WTC11 (cell line): ENCODE measurements around the gene BAIAP2. TPM values are rescaled to one million over a fixed set of nuclear protein-coding genes. Genes with fewer than 3 reads are reported as not detected.

Experiments
- ATAC-seq: fragments of 200-7000 bp; cut with Tn5 transposase; 2 replicates; pipeline ENCODE4 v1.10.0; 2021; ENCODE audit warnings: mild to moderate bottlenecking, moderate library complexity
- CTCF ChIA-PET: fragments of 300-600 bp; sonication (Branson Sonifier 250); formaldehyde crosslinking; loops from one replicate; lab custom pipeline; 2021; ENCODE audit warnings: antibody characterized with exemption; lab: Charles Lee
- POLR2A ChIA-PET: fragments of 350-600 bp; sonication (Branson Sonifier 250); formaldehyde crosslinking; loops from one replicate; lab custom pipeline; 2021; ENCODE audit warnings: antibody characterized with exemption; lab: Charles Lee
- DNase-seq: peaks from one replicate; pipeline ENCODE4 v3.0.0; 2021; ENCODE audit warnings: low spot score
- H3K27ac Mint-ChIP-seq: 2 replicates; pipeline ENCODE4 v1.8.0; 2021; ENCODE audit warnings: mixed read lengths
- H3K27me3 Mint-ChIP-seq: 2 replicates; pipeline ENCODE4 v1.8.0; 2021; ENCODE audit warnings: low read depth, mild to moderate bottlenecking, moderate library complexity, mixed read lengths
- H3K36me3 Mint-ChIP-seq: 2 replicates; pipeline ENCODE4 v1.8.0; 2021; ENCODE audit warnings: mixed read lengths
- H3K4me1 Mint-ChIP-seq: 2 replicates; pipeline ENCODE4 v1.8.0; 2022; ENCODE audit warnings: mixed read lengths
- H3K4me3 Mint-ChIP-seq: 2 replicates; pipeline ENCODE4 v1.8.0; 2021; ENCODE audit warnings: mild to moderate bottlenecking, moderate library complexity, mixed read lengths
- H3K9me3 Mint-ChIP-seq: 2 replicates; pipeline ENCODE4 v1.8.0; 2021; ENCODE audit warnings: mixed read lengths
- ATF1 ChIP-seq: sonication (generic); formaldehyde crosslinking; IDR thresholded peaks from 2 replicates; pipeline ENCODE4 v1.8.1; 2023; ENCODE audit warnings: mild to moderate bottlenecking, moderate library complexity, missing genetic modification reagents
- CBFB ChIP-seq: sonication (generic); formaldehyde crosslinking; IDR thresholded peaks from 2 replicates; pipeline ENCODE4 v1.8.1; 2022; ENCODE audit warnings: mild to moderate bottlenecking, low read depth, missing genetic modification reagents
- CTCF ChIP-seq: fragments of 200-600 bp; IDR thresholded peaks from 2 replicates; pipeline ENCODE4 v1.8.0; 2022; ENCODE audit warnings: antibody characterized with exemption
- ELF4 ChIP-seq: sonication (generic); formaldehyde crosslinking; IDR thresholded peaks from 2 replicates; pipeline ENCODE4 v1.8.1; 2022; ENCODE audit warnings: low read depth, mild to moderate bottlenecking, moderate library complexity, missing genetic modification reagents
- EMX1 ChIP-seq: fragments of 250-450 bp; sonication (Bioruptor Pico); IDR thresholded peaks from 2 replicates; pipeline ENCODE4 v1.8.0; 2021; ENCODE audit warnings: mild to moderate bottlenecking
- ETV6 ChIP-seq: sonication (generic); formaldehyde crosslinking; IDR thresholded peaks from 2 replicates; pipeline ENCODE4 v1.8.1; 2022; ENCODE audit warnings: mild to moderate bottlenecking, missing genetic modification reagents
- FOXK1 ChIP-seq: sonication (generic); formaldehyde crosslinking; IDR thresholded peaks from 2 replicates; pipeline ENCODE4 v1.8.0; 2022; ENCODE audit warnings: mild to moderate bottlenecking, moderate library complexity, missing genetic modification reagents
- HMGA2 ChIP-seq: fragments of 250-450 bp; sonication (Bioruptor Pico); IDR thresholded peaks from 2 replicates; pipeline ENCODE4 v1.4.0; 2021; ENCODE audit warnings: mild to moderate bottlenecking, moderate library complexity
- IRF2 ChIP-seq: sonication (generic); formaldehyde crosslinking; IDR thresholded peaks from 2 replicates; pipeline ENCODE4 v1.8.0; 2022; ENCODE audit warnings: low read depth, missing genetic modification reagents, borderline replicate concordance
- MAX ChIP-seq: sonication (generic); formaldehyde crosslinking; IDR thresholded peaks from 2 replicates; pipeline ENCODE4 v1.8.0; 2022; ENCODE audit warnings: mild to moderate bottlenecking, missing genetic modification reagents
- MXD4 ChIP-seq: fragments of 250-450 bp; sonication (Bioruptor Pico); IDR thresholded peaks from 2 replicates; pipeline ENCODE4 v1.8.0; 2021; ENCODE audit warnings: mild to moderate bottlenecking, moderate library complexity, borderline replicate concordance
- NFE2L1 ChIP-seq: sonication (generic); formaldehyde crosslinking; IDR thresholded peaks from 2 replicates; pipeline ENCODE4 v1.8.1; 2023; ENCODE audit warnings: missing genetic modification reagents
- NR3C1 ChIP-seq: sonication (generic); formaldehyde crosslinking; conservative IDR thresholded peaks from 2 replicates; pipeline ENCODE4 v1.8.1; 2023; ENCODE audit warnings: low read depth, mild to moderate bottlenecking, missing genetic modification reagents
- PRRX2 ChIP-seq: fragments of 250-450 bp; sonication (Bioruptor Pico); IDR thresholded peaks from 2 replicates; pipeline ENCODE4 v1.8.0; 2021; ENCODE audit warnings: mild to moderate bottlenecking
- RORB ChIP-seq: fragments of 250-450 bp; sonication (Bioruptor Pico); IDR thresholded peaks from 2 replicates; pipeline ENCODE4 v1.9.0; 2021; ENCODE audit warnings: mild to moderate bottlenecking
- SMAD3 ChIP-seq: sonication (generic); formaldehyde crosslinking; IDR thresholded peaks from 2 replicates; pipeline ENCODE4 v1.8.0; 2022; ENCODE audit warnings: missing genetic modification reagents, mild to moderate bottlenecking, borderline replicate concordance
- SOX15 ChIP-seq: fragments of 250-450 bp; sonication (Bioruptor Pico); IDR thresholded peaks from 2 replicates; pipeline ENCODE4 v1.9.0; 2021; ENCODE audit warnings: mild to moderate bottlenecking
- SP1 ChIP-seq: sonication (generic); formaldehyde crosslinking; conservative IDR thresholded peaks from 2 replicates; pipeline ENCODE4 v1.8.1; 2022; ENCODE audit warnings: missing genetic modification reagents
- TEAD4 ChIP-seq: sonication (generic); formaldehyde crosslinking; IDR thresholded peaks from 2 replicates; pipeline ENCODE4 v1.8.0; 2022; ENCODE audit warnings: mild to moderate bottlenecking, missing genetic modification reagents
- ZMAT4 ChIP-seq: fragments of 250-450 bp; sonication (Bioruptor Pico); IDR thresholded peaks from 2 replicates; pipeline ENCODE4 v1.9.0; 2021; ENCODE audit warnings: mild to moderate bottlenecking
- ZNF138 ChIP-seq: sonication (generic); formaldehyde crosslinking; conservative IDR thresholded peaks from 2 replicates; pipeline ENCODE4 v1.8.1; 2022; ENCODE audit warnings: mild to moderate bottlenecking, moderate library complexity, missing genetic modification reagents
- ZNF425 ChIP-seq: fragments of 250-450 bp; sonication (Bioruptor Pico); conservative IDR thresholded peaks from 2 replicates; pipeline ENCODE4 v1.9.0; 2021; ENCODE audit warnings: mild to moderate bottlenecking
- total RNA-seq: library from RNA; stranded (reverse); gene quantifications from 3 replicates; pipeline ENCODE4 v1.2.3, GENCODE V29; 2021

The BAIAP2 gene
- total RNA-seq, 1 experiment from 2014 or later = 20.7 TPM

- CTCF ChIA-PET = interaction anchor here (0.9 to 1.7 kb wide), 7 partner anchors 20 to 99 kb away, joined by 3 to 6 read pairs (median 3); no protein-coding TSS in a partner anchor
- H3K36me3 Mint-ChIP-seq = no peaks in the 10 kb centered on the region
- peaks cover 4% of the 10 kb centered on the region; the same call in 1 of the 2 replicates for H3K4me1 Mint-ChIP-seq
- H3K4me3 Mint-ChIP-seq = no peak overlapping the region
- H3K9me3 Mint-ChIP-seq = no peaks in the 10 kb centered on the region
- DNase-seq = peak; percentile 42
- peak overlapping the region; percentile 85 for H3K27ac Mint-ChIP-seq
- TF ChIP-seq SOX15 (CRISPR knock-in tag) (no peak), NR3C1 (CRISPR knock-in tag) (no peak), ZNF425 (CRISPR knock-in tag) (no peak), SP1 (CRISPR knock-in tag) (no peak), SMAD3 (CRISPR knock-in tag) (no peak), ETV6 (CRISPR knock-in tag) (no peak), FOXK1 (no peak), EMX1 (CRISPR knock-in tag) (no peak), PRRX2 (no peak), CTCF (no peak), RORB (no peak), ATF1 (CRISPR knock-in tag) (no peak), ELF4 (CRISPR knock-in tag) (no peak), MAX (CRISPR knock-in tag) (no peak)
- TF ChIP-seq, all 79 proteins: peak for 0
- H3K27me3 Mint-ChIP-seq = no peaks in the 10 kb centered on the region
- POLR2A ChIA-PET = interaction anchor here (0.8 to 1.1 kb wide), 3 partner anchors 12 to 40 kb away, joined by 3 read pairs; no protein-coding TSS in a partner anchor
- ATAC-seq = peak; percentile 40
These were observed 8.9 kb downstream of the BAIAP2 start for GRCh38 chr17:81043725-81044427.

- H3K4me1 Mint-ChIP-seq = peaks cover 6% of the 10 kb centered on the region
- ATAC-seq (no peak), DNase-seq (no peak)
- no peak overlapping the region for H3K4me3 Mint-ChIP-seq
- TF ChIP-seq NFE2L1 (CRISPR knock-in tag) (no peak), CBFB (CRISPR knock-in tag) (no peak), HMGA2 (CRISPR knock-in tag) (no peak), ZNF138 (CRISPR knock-in tag) (no peak), IRF2 (no peak), TEAD4 (CRISPR knock-in tag) (no peak), ZMAT4 (no peak), MXD4 (CRISPR knock-in tag) (no peak)
- H3K9me3 Mint-ChIP-seq = no peaks in the 10 kb centered on the region
- no peaks in the 10 kb centered on the region for H3K27me3 Mint-ChIP-seq
- ChIA-PET POLR2A (interaction anchor here (0.8 to 1.1 kb wide), 3 partner anchors 13 to 40 kb away, joined by 3 read pairs; no protein-coding TSS in a partner anchor), CTCF (interaction anchor here (0.9 to 1.7 kb wide), 6 partner anchors 21 to 99 kb away, joined by 3 to 6 read pairs (median 4); no protein-coding TSS in a partner anchor)
- peak overlapping the region; percentile 85 for H3K27ac Mint-ChIP-seq
- H3K36me3 Mint-ChIP-seq = no peaks in the 10 kb centered on the region
These were observed 9.4 kb downstream of the BAIAP2 start for GRCh38 chr17:81044428-81044763.
